RWPE2 (cell line): ENCODE results near the gene GRIFIN.

Experiments
- ATAC-seq: fragments of 200-7000 bp; cut with Tn5 transposase; 3 replicates; pipeline ENCODE4 v1.9.1; 2021; ENCODE audit warnings: low read depth
- DNase-seq: peaks from one replicate; pipeline ENCODE4 v3.0.0-alpha.2; 2020; ENCODE audit warnings: low spot score
- H3K27ac ChIP-seq: fragments of 450-650 bp; 2 replicates; pipeline ENCODE4 v1.5.1; 2017; ENCODE audit warnings: mild to moderate bottlenecking; ENCODE audit not compliant: poor library complexity, severe bottlenecking
- H3K27me3 ChIP-seq: fragments of 250-450 bp; sonication (Bioruptor Pico); 2 replicates; pipeline ENCODE4 v1.5.1; 2021; ENCODE audit warnings: mild to moderate bottlenecking, moderate library complexity; ENCODE audit not compliant: insufficient read depth, poor library complexity, severe bottlenecking
- H3K36me3 ChIP-seq: fragments of 250-450 bp; sonication (Bioruptor Pico); 2 replicates; pipeline ENCODE4 v1.5.1; 2020; ENCODE audit warnings: low read depth, mild to moderate bottlenecking, moderate library complexity
- H3K4me1 ChIP-seq: fragments of 250-450 bp; sonication (Bioruptor Pico); 2 replicates; pipeline ENCODE4 v1.5.1; 2021; ENCODE audit warnings: mild to moderate bottlenecking, moderate library complexity; ENCODE audit not compliant: insufficient read depth, poor library complexity, severe bottlenecking
- H3K4me3 ChIP-seq: fragments of 250-450 bp; sonication (Bioruptor Pico); 2 replicates; pipeline ENCODE4 v1.5.1; 2021; ENCODE audit warnings: mild to moderate bottlenecking, moderate library complexity; ENCODE audit not compliant: severe bottlenecking
- H3K9me3 ChIP-seq: fragments of 250-450 bp; sonication (Bioruptor Pico); 2 replicates; pipeline ENCODE4 v1.5.1; 2021; ENCODE audit warnings: mild to moderate bottlenecking, moderate library complexity; ENCODE audit not compliant: severe bottlenecking
- CTCF ChIP-seq: fragments of 450-650 bp; IDR thresholded peaks from one replicate; pipeline ENCODE4 v1.5.1; 2017; ENCODE audit warnings: mild to moderate bottlenecking, moderate library complexity; ENCODE audit not compliant: poor library complexity, severe bottlenecking

Gene GRIFIN

GRCh38 chr7:2522780-2523433, 46.7 kb upstream of the GRIFIN start:
- Histone ChIP-seq H3K4me3 (no peak overlapping the region), H3K36me3 (no peaks in the 10 kb centered on the region), H3K27me3 (no peaks in the 10 kb centered on the region), H3K9me3 (no peaks in the 10 kb centered on the region), H3K27ac (peak overlapping the region; percentile 95), H3K4me1 (peaks cover 40% of the 10 kb centered on the region)
- peak; percentile 56 for ATAC-seq
- TF ChIP-seq CTCF: no peak
- DNase-seq: peak; percentile 90

- Histone ChIP-seq H3K4me3 (no peak overlapping the region), H3K4me1 (peaks cover 42% of the 10 kb centered on the region), H3K27ac (peak overlapping the region; percentile 95), H3K27me3 (no peaks in the 10 kb centered on the region), H3K36me3 (no peaks in the 10 kb centered on the region), H3K9me3 (no peaks in the 10 kb centered on the region)
- no peak for TF ChIP-seq CTCF
- no peak for ATAC-seq
- DNase-seq: no peak
Measured at GRCh38 chr7:2521952-2522591, 45.9 kb upstream of the GRIFIN start.

- no peak for DNase-seq
- no peak overlapping the region for H3K4me3 ChIP-seq
- peak overlapping the region; percentile 95 for H3K27ac ChIP-seq
- H3K4me1 ChIP-seq: peaks cover 46% of the 10 kb centered on the region
- H3K27me3 ChIP-seq: no peaks in the 10 kb centered on the region
- H3K9me3 ChIP-seq: no peaks in the 10 kb centered on the region
- no peaks in the 10 kb centered on the region for H3K36me3 ChIP-seq
- no peak for TF ChIP-seq CTCF
- no peak for ATAC-seq
Measured at GRCh38 chr7:2521341-2521745, 45.1 kb upstream of the GRIFIN start.

- H3K9me3 ChIP-seq: no peaks in the 10 kb centered on the region
- H3K4me3 ChIP-seq: peak overlapping the region; percentile 34
- DNase-seq (no peak), ATAC-seq (no peak)
- H3K27me3 ChIP-seq: no peaks in the 10 kb centered on the region
- H3K27ac ChIP-seq: peak overlapping the region; percentile 95
- H3K4me1 ChIP-seq: peaks cover 46% of the 10 kb centered on the region
- no peak for TF ChIP-seq CTCF
- no peaks in the 10 kb centered on the region for H3K36me3 ChIP-seq
Measured at GRCh38 chr7:2520761-2521290, 44.6 kb upstream of the GRIFIN start.
